Measurements from ENCODE around the gene PLA2G2F. TPM values are rescaled to one million over a fixed set of nuclear protein-coding genes. Genes with fewer than 3 reads are reported as not detected.

The PLA2G2F gene
- polyA plus RNA-seq, 2 of the 4 experiments (the other 2 are of a cell fraction), result not detected

DNA sequence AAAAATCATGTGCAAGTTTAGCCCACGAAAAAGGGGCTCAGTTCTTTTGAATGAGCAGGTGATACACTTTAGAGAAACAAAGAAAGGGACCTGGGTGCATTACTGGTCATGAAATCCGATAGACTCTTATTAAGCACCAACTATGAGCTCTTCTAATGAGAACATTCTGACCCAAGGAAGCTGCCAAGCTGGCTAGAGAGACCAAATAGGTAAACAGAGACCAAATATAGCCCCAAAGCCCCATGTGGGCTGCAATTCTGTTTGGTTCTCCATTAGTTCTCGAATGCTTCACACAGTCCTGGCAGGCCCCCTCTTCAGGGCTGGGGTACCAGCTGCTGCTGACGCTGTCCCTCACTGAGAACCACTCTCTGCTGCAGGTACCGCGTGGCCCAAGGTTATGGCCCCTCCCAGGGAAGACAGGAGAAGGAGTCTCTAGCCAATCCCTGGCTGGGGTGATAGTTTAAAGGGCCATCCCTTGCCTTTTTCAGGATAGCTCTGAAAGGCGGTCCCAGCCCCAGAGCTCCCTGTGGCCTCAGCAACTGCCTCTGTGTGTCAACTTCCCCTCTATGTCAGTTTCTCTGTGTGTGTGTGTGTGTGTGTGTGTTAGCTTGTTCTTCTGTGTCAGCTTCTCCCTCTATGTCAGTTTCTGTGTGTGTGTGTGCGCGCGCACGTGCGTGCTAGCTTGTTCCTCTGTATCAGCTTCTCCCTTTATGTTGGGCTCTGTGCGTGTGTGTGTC lies 39.7 kb downstream of the PLA2G2F start:
- Histone ChIP-seq H3K9me3 (no peaks in the 10 kb centered on the region), H3K4me3 (no peak overlapping the region), H3K4me2 (no peak overlapping the region), H3K27ac (no peak overlapping the region), H3K4me1 (0 out of 3 replicates have a peak, but pooled peaks cover 2% of the 10 kb centered on the region)
- ATAC-seq (no peak), DNase-seq (ENCODE audit: low read depth in 1 of 2, low spot score in 1 of 2) (no peak), FAIRE-seq (no peak)
- 79% methylated on average over 9 of the region's 13 CpGs for WGBS (ENCODE audit: missing lambda C conversion rate)
- TF ChIP-seq, protein P1, sequence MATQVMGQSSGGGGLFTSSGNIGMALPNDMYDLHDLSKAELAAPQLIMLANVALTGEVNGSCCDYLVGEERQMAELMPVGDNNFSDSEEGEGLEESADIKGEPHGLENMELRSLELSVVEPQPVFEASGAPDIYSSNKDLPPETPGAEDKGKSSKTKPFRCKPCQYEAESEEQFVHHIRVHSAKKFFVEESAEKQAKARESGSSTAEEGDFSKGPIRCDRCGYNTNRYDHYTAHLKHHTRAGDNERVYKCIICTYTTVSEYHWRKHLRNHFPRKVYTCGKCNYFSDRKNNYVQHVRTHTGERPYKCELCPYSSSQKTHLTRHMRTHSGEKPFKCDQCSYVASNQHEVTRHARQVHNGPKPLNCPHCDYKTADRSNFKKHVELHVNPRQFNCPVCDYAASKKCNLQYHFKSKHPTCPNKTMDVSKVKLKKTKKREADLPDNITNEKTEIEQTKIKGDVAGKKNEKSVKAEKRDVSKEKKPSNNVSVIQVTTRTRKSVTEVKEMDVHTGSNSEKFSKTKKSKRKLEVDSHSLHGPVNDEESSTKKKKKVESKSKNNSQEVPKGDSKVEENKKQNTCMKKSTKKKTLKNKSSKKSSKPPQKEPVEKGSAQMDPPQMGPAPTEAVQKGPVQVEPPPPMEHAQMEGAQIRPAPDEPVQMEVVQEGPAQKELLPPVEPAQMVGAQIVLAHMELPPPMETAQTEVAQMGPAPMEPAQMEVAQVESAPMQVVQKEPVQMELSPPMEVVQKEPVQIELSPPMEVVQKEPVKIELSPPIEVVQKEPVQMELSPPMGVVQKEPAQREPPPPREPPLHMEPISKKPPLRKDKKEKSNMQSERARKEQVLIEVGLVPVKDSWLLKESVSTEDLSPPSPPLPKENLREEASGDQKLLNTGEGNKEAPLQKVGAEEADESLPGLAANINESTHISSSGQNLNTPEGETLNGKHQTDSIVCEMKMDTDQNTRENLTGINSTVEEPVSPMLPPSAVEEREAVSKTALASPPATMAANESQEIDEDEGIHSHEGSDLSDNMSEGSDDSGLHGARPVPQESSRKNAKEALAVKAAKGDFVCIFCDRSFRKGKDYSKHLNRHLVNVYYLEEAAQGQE (IDR thresholded peaks at IDR 0.05), result no peak
- TF ChIP-seq FOSB (CRISPR knock-in tag; IDR thresholded peaks at IDR 0.05) (no peak), CHD2 (IDR thresholded peaks at IDR 0.05; ENCODE audit: low read length, partially characterized antibody) (no peak), HDAC2 (IDR thresholded peaks at IDR 0.05) (no peak), CBX2 (IDR thresholded peaks at IDR 0.05; ENCODE audit: borderline replicate concordance, low read depth) (no peak), MYC (IDR thresholded peaks at IDR 0.05; ENCODE audit: borderline replicate concordance, low read length) (no peak), RAD21 (conservative IDR thresholded peaks at IDR 0.05 in 1 of 2, IDR thresholded peaks at IDR 0.05 in 1 of 2) (no peak), JUNB (IDR thresholded peaks at IDR 0.05) (no peak), ESRRA (IDR thresholded peaks at IDR 0.05; ENCODE audit: borderline replicate concordance, low read length) (no peak), FOSL2 (IDR thresholded peaks at IDR 0.05) (no peak), FOSL2 (CRISPR knock-in tag; IDR thresholded peaks at IDR 0.05) (no peak), EHMT2 (IDR thresholded peaks at IDR 0.05; ENCODE audit: low read depth) (no peak), SMC3 (IDR thresholded peaks at IDR 0.05) (no peak), ZFP36 (IDR thresholded peaks at IDR 0.05; ENCODE audit: borderline replicate concordance, partially characterized antibody) (no peak), GATA3 (IDR thresholded peaks at IDR 0.05; ENCODE audit: borderline replicate concordance) (no peak), JUN (IDR thresholded peaks at IDR 0.05) (no peak), BHLHE40 (IDR thresholded peaks at IDR 0.05; ENCODE audit: low read depth, low read length) (no peak)
- TF ChIP-seq, protein P2, sequence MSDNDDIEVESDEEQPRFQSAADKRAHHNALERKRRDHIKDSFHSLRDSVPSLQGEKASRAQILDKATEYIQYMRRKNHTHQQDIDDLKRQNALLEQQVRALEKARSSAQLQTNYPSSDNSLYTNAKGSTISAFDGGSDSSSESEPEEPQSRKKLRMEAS (IDR thresholded peaks at IDR 0.05), result no peak
- TF ChIP-seq, protein P3, sequence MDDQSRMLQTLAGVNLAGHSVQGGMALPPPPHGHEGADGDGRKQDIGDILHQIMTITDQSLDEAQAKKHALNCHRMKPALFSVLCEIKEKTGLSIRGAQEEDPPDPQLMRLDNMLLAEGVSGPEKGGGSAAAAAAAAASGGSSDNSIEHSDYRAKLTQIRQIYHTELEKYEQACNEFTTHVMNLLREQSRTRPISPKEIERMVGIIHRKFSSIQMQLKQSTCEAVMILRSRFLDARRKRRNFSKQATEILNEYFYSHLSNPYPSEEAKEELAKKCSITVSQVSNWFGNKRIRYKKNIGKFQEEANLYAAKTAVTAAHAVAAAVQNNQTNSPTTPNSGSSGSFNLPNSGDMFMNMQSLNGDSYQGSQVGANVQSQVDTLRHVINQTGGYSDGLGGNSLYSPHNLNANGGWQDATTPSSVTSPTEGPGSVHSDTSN (IDR thresholded peaks at IDR 0.05), result no peak
- POLR2A ChIA-PET, result no interaction called here
- CTCF ChIA-PET, result interaction anchor here (1.0 to 2.8 kb wide), 7 partner anchors 9 to 315 kb away, joined by 3 to 13 read pairs (median 4); no protein-coding TSS in a partner anchor

DNA sequence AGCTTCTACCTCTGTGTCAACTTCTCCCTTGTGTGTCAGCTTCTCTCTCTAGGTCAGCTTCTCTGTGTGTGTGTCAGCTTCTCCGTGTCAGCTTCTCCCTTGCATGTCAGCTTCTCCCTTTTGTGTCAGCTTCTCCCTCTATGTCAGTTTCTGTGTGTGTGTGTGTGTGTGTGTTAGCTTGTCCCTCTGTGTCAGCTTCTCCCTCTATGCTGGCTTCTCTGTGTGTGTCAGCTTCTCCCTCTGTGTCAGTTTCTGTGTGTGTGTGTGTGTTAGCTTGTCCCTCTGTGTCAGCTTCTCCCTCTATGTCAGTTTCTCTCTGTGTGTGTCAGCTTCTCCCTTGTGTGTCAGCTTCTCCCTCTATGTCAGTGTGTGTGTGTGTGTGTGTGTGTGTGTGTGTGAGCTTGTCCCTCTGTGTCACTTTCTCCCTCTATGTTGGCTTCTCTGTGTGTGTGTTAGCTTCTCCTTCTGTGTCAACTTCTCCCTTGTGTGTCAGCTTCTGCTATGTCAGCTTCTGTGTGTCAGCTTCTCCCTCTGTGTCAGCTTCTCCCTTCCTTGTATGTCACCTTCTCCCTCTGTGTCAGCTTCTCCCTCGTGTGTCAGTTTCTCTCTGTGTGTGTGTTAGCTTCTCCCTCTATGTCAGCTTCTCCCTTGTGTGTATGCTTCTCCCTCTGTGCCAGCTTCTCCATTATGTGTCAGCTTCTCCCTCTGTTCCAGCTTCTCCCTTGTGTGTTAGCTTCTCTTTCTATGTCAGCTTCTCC lies 40.4 kb downstream of the PLA2G2F start:
- 11% methylated on average over 2 of the region's 2 CpGs for WGBS (ENCODE audit: missing lambda C conversion rate)
- no peak overlapping the region for H3K4me2 ChIP-seq
- ATAC-seq (no peak), FAIRE-seq (no peak), DNase-seq (ENCODE audit: low read depth in 1 of 2, low spot score in 1 of 2) (no peak)
- no peak overlapping the region for H3K27ac ChIP-seq
- H3K4me3 ChIP-seq, result no peak overlapping the region
- H3K9me3 ChIP-seq, result no peaks in the 10 kb centered on the region
- H3K4me1 ChIP-seq, result 0 out of 3 replicates have a peak, but pooled peaks cover 3% of the 10 kb centered on the region
- ChIA-PET CTCF (interaction anchor here (0.7 to 2.8 kb wide), 8 partner anchors 9 to 314 kb away, joined by 3 to 13 read pairs (median 4); no protein-coding TSS in a partner anchor), POLR2A (interaction anchor here (0.6 kb wide), 1 partner anchor 17 kb away, joined by 3 read pairs; no protein-coding TSS in a partner anchor)
- TF ChIP-seq RAD21 (conservative IDR thresholded peaks at IDR 0.05 in 1 of 2, IDR thresholded peaks at IDR 0.05 in 1 of 2) (no peak), PHF8 (IDR thresholded peaks at IDR 0.05; ENCODE audit: borderline replicate concordance, low read depth) (no peak)
